Activated CD8-positive, alpha-beta memory T cell treated with anti-CD3 and anti-CD28 coated beads for 4 hours (primary cell): ENCODE data around the gene ASB3.
"Not testable (repeated sequence)": the region's sequence is repeated elsewhere in the genome, so short reads cannot be mapped to it uniquely, and the experiment has no call there.

ENCODE experiments used
- DNase-seq, 2 donors: peaks; one replicate each; pipeline ENCODE4 v3.0.0-alpha.2; 2020; ENCODE audit warnings: low read depth in 2 of 2

Gene ASB3

DNA sequence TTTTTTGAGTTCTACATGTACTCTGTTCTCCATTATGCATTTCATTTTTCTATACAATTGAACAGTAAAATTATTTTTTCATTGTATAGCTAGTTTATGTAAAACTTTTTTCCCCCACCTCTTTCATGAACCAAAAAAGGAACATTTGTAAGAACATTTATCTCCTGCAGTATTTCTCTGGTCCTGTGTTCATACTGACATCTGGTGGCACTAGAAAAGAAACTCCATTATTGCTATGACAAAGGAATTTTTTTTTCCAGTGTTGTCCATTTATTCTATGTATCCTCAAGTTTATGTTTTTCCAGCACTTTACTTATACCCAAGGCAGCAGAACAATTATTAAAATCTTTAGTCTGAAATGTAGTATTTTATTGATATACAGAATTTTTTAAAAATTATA is 46.6 kb downstream of the ASB3 start:
- no peak for DNase-seq

DNA sequence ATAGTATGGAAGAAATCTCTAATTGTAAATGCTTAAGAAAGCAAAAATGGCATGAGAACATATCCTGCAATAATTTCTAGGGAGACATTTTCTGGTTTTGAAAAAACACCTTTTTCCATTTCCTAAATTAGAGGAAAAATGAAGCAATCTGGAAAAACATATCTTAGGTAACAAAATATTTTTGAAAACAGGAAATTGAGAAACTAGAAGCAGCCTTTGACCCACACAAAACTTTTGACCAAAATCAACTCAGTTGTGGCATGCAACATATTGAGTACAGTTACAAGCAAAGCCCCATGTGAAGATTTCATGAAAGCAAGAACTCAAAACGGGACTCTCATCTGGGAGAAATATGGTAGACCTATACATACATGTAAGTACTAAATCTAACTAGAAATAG is 47.7 kb downstream of the ASB3 start:
- DNase-seq, result no peak

DNA sequence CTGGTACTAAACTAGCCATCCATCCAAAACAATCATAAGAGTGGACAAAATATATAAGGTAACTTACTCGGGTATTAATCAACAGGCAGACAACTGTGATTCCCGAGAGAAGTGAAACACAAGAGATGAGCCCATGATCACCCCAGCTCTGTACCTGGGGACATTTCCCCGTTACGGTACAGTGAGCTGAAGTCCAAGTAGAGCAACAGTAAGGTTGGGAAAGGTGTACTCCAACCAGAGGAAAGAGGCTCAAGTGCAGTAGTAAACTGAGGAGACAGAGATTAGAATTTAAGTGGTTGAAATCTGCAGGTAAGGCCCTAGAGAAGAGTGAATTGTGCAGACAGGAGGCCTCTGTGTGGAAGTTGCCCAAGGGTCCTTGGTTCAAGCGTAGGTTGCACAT is 49.7 kb downstream of the ASB3 start:
- DNase-seq, result no peak

DNA sequence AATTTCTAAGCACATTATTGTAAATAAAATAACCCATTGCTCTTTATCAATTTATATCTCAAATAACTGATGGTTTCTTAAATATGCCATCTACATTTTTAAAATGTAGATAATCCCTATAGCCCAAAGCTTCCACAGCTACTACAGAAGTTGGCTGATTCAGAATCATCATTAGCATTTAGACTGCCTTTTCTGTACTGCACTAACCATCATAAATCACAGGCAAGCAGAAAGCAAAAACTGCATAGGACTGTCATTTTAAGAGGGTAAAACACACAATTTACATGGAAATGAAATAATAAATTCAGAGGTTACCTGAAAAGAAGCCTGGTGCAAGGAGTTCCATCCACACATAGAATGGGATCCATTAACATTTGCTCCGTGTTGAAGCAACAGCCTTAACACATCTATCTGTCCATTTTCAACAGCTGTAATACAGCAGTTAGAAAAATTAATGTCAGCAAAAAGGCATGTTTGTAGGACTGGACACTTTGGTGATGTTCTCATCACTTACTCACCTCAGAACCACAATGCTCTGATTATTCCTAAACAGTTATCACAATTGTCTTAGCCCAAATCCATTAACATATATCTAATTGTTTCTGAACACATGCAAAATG is 57.5 kb downstream of the ASB3 start:
- DNase-seq, result no peak

DNA sequence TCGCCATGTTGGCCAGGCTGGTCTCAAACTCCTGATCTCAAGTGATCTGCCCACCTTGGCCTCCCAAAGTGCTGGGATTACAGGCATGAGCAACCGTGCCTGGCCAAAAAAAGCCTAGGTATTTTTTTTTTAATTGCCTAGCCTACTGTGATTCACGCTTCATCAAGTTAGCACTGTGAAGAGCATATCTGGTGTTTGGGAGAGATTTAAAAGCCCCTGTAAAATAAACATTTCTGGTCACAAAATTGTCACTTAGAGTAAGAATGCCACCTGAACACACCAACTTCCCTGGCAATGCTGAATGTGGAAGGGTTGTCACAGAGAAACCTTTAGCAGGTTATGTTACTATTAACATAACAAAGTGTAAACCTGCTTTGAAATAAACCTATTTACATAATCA is 58.8 kb downstream of the ASB3 start:
- DNase-seq, result no peak

DNA sequence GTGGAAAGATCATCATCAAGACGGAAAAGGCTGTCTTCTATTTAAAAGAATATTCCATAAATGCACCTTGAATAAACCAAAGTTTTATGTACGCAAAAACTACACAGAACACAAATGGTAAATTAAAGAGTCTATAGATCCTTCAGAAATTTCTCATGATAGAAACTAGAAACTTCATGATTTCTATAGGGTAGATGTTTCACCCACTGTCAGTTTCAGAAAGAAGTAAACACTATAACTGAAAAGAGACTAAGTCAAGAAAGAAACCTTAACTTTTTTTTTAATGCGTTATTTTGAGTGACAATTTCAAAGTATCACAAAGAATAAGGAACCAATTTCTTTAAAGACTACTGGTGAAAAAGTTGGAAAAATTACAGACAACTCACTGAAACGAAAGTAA is 61.1 kb downstream of the ASB3 start:
- DNase-seq, result no peak

DNA sequence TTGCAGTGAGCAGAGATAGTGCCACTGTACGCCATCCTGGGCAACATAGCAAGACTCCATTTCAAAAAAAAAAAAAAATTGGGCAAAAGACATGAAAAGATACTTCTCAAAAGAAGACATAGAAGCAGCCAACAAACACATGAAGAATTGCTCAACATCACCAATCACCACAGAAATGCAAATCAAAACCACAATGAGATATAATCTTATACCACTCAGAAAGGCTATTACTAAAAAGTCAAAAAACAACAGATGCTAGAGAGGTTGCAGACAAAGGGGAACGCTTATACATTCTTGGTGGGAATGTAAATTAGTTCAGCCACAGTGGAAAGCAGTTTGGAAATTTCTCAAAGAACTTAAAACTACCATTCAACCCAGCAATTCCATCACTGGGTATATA is 62.2 kb downstream of the ASB3 start:
- DNase-seq, result no peak

DNA sequence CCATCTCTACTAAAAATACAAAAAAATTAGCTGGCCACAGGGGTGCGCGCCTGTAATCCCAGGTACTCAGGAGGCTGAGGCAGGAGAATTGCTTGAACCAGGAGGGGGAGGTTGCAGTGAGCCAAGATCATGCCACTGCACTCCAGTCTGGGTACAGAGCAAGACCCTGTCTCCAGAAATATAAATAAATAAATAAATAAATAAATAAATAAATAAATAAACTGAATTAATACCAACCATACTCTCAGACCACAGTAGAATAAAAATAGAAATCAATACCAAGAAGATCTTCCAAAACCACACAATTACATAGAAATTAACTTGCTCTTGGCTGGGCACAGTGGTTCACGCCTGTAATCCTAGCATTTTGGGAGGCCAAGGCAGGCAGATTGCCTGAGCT is 65.8 kb downstream of the ASB3 start:
- not testable (repeated sequence) for DNase-seq

DNA sequence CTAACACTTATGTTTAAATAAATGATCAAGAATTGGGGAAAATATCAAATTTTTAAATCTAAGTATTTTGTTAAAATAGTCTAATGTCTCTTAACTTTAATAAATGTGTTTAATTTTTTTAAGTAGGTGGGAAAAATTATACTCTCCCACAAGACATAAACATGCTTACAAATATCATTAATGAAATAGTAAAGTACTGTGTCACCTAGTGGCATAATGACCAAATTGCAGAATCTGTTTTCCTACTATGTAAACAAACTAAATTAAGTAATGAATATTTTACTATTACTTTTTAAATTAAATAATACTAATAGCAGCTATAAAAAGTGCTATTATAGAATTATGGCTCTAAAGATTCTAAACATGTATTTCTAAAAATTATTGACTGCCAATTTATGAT is 71.2 kb downstream of the ASB3 start:
- no peak for DNase-seq

DNA sequence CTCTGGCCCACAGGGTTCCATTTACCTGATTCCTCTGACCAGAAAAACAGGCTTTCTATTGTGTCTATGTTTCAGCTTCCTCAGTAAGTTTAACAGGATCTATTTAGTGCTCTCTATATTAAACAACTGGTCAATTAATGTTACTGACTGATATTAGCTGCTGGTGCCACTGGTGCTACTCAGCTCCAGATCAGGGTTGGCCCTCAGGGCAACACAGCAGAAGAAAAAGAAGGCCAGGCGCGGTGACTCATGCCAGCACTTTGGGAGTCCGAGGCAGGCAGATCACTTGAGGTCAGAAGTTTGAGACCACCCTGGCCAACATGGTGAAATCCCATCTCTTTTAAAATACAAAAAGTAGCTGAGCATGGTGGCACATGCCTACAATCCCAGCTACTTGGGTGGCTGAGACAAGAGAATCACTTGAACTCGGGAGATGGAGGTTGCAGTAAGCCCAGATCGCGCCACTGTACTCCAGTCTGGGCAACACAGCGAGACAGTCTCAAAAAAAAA is 75.4 kb downstream of the ASB3 start:
- no peak for DNase-seq

DNA sequence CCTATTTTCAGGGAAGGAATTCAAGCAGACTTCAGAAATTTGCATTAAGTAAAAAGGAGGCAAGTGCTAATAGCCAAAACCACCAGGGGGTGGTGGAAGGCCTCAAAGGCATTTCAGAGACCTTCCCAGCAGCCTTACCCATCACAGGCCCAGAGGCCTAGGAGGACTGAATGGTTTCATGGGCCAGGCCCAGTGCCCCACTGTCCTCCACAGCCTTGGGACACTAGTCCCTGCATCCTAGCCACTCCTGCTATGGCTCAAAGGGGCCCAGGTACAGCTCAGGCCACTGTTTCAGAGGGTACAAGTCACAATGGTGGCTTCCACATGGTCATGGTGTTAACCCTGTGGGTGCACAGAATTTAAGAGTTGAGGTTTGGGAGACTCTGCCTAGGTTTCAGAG is 77.8 kb downstream of the ASB3 start:
- no peak for DNase-seq

DNA sequence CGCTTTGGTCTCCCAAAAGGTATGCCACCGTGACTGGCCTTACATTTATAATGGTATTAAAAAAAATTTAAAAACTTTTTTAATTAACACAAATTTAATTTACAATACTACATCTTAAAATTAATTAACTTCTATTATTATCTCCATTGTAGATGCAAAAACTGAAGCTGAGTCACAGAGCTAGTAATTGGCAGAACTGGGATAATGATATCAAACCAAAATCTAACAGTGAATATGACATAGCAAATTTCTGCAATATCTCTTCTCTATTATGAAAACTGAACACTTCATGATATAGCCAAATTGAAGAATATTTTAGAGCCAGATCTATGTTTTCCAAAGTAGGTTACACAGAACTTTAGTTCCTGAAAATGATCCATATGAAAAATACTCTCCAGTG is 85.5 kb downstream of the ASB3 start:
- no peak for DNase-seq

DNA sequence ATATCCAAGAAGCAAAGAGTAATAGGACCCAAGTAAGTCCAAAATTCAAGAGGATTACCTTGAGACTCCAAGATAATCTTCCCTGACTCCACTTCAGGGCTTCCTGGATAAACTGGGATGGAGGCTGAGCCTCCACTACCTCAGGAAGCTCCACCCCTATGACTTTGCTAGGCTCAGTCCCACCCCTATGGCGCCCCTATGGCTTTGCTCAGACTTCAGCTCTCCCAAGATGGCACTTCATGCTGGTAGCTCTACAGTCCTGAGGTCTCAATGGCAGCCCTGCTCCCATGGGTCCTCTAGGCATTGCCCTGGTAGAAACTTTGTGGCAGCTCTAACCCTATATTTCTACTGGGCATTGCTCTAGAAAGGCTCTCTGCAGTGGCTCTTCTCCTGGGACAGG is 89.1 kb downstream of the ASB3 start:
- no peak for DNase-seq

DNA sequence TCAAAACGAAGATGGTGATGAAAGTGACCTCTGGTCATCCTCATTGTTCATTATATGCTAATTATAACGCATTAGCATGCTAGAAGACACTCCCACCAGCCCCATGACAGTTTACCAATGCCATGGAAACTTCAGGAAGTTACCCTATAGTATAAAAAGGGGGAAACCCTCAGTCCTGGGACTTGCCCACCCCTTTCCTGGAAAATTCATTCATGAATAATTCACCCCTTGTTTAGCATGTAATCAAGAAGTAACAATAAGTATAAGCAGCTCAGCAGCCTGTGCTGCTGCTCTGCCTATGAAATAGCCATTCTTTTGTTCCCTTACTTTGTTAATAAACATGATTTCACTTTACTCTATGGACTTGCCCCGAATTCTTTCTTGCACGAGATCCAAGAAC is 89.7 kb downstream of the ASB3 start:
- DNase-seq, result no peak

DNA sequence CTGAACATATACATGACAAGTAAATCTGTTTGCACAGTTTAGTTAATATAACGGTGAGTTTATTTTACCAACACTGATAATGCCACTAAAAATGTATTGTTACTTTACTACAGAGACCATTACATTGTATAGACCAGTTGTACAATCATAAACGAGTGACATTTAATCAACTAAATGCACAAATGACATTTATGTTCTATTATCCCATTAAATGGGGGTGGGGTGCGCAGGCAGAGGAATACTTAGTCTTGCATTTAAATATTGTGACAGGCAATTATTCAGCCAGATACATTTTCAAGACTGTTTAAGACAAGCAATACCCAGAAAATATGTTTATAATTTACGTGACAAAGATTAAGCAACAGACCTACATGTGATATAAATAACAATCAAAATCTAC is 91.2 kb downstream of the ASB3 start:
- no peak for DNase-seq

DNA sequence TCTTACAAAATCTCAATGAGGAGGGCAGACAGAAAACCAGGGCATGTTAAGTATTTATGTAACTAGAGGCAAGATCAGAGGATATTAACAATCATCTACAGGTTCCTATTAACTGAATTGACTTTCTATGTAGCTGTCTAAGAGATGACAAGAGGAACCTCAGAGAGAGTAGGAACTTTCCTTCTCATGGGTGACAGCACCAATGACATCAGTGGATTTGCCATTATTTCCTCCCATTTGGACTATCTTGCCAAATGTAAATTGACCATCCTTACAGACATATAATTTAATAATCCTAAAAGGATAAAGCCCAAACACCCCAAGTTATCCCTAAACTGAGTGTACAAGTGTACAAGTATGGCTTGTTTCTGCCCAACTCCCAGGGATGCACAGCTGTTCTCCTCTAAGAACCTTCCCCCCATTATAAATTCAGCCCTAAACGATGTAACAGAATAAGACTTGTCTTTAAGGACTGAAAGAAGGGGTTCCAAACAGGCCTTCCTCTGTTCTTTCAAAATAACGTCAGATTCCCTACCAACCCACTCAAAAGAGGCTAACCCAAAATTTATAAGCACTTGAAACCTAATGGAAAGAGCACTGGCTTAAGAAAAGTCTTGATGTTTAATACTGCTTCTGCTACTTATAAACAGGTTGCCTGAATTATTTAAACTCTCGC is 92.5 kb downstream of the ASB3 start:
- DNase-seq, result no peak

DNA sequence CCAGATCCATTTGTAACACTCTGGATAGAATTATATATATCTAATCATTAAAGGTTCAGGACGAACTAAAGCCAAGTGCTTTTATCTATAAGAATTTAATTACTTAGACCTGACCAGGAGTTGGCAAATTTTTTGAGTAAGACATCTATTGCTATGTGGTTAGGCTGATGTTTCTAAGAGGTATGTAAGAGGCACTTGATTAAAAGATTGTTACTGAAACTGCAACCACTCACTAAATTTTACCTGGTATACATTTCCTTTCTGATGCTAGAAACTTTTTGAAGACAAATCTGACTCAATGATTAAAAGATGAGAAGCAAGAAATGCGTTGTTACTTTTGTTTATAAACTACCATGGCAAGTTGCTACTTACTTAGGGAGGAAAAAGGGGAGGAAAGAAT is 95.9 kb downstream of the ASB3 start:
- no peak for DNase-seq

DNA sequence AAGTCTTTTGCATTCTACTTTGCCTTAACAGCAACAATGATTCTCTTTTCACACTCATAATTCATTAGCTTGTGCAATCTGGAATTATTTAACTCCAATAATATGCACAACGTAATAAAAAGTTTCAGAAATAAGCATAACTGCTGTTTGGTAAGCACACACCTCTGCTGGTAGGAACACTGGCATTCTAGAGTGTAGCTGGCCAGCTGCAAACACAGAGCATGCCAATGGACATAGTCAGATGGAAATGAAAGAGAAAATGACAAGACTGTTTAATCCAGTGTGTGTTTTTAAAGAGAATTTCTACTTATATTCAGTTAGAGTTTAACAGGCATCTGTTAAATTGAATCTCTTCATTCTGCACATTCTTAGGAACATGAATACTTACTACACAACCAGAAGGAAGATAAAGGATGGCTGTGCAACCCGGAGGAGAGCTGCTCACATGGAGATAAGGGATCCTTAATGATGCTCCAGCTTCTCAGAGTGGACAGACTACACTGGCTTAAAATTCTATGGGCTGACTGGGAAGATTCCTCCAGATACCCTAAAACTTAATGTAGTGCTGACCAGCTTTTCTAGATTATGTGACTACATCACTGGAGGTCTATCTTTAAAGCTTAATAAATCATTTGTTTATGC is 113.8 kb downstream of the ASB3 start:
- no peak for DNase-seq

DNA sequence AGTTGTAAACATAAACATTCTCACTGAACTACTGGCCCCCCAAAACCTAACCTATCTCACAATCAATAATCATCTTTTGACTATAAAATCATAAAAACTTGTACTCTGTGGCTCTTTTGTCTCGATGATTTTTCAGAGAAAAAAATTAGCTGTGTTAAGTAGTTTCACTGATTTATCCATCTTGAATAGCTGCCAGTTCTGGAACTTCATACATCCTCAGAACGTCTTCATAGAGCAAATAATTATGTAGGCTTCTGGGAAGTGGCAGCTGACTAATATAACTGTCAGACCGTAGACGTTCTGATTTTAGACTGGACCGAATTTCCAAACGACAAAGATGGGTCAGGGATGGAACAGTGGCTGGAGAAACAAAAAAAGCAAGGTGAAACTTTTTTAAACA is 116.4 kb downstream of the ASB3 start:
- no peak for DNase-seq

DNA sequence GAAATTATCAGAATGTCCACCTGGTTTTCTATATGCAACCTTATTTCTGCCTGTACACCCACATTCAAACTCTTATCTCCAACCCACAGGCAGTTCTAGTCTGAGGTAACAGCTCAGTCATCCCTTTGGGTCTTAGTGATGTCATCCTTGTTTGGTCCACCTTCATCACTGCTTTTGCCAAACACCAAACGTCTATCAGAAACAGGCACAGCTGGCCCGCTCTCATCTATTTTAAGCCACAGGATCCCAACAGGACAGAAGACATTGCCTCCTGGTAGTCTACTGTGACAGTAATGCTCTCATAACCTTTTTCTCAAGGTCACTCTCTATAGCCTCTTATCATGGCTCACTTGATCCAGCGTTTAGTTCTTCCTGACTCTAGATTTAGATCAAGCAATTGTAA is 118.1 kb downstream of the ASB3 start:
- no peak for DNase-seq

DNA sequence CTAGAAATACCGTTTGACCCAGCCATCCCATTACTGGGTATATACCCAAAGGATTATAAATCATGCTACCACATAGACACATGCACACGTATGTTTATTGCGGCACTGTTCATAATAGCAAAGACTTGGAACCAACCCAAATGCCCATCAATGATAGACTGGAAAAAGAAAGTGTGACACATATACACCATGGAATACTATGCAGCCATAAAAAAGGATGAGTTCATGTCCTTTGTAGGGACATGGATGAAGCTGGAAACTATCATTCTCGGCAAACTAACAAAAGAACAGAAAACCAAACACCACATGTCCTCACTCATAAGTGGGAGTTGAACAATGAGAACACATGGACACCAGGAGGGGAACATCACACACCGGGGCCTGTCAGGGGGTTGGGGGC is 119.6 kb downstream of the ASB3 start:
- not testable (repeated sequence) for DNase-seq

DNA sequence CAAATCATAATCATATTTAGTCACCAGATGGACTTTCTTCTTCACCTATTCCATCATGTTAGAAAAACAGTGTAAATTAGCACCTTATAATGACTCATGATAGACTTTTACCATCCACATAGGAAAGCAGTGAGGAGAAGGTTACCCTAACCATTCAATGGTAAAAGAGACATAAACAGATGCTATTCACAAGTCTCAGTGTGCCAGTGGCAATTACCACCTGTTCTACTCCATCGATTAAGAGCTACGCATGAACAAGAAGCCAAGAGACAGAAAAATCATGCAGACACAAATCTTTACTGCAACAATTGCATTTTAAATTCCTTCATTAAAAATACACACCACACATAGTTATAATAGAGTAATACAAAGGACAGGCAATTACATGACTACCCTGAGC is 125.9 kb downstream of the ASB3 start:
- no peak for DNase-seq

DNA sequence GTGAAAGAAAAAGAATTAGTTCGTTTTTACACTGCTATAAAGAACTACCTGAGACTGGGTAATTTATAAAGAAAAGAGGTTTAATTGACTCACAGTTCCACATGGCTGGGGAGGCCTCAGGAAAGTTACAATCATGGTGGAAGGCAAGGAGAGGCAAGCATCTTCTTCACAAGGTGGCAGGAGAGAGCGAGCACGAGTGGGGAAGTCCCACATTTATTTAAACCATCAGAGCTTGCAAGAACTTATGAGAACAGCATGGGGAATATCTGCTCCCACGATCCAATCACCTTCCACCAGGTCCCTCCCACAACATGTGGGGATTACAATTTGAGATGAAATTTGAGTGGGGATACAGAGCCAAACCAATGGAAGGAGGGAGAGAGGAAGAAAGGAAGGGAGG is 128.3 kb downstream of the ASB3 start:
- not testable (repeated sequence) for DNase-seq
